COLO829 (cell line): ENCODE measurements around the gene BSCL2.
"Not testable (repeated sequence)": the region's sequence is repeated elsewhere in the genome, so short reads cannot be mapped to it uniquely, and the experiment has no call there.

ENCODE experiments used
- DNase-seq: peaks from one replicate; pipeline ENCODE4 v3.0.0; 2012; ENCODE audit warnings: low spot score

The BSCL2 gene

GRCh38 chr11:62654297-62654696, 52.9 kb downstream of the BSCL2 start:
- no peak for DNase-seq

- DNase-seq: no peak
Measured at GRCh38 chr11:62652161-62653006, 54.8 kb downstream of the BSCL2 start.

GRCh38 chr11:62650283-62650682, 56.9 kb downstream of the BSCL2 start:
- DNase-seq: not testable (repeated sequence)

- no peak for DNase-seq
Measured at GRCh38 chr11:62649486-62649885, 57.7 kb downstream of the BSCL2 start.

GRCh38 chr11:62648967-62649364, 58.3 kb downstream of the BSCL2 start:
- DNase-seq: no peak

GRCh38 chr11:62648185-62648966, 58.8 kb downstream of the BSCL2 start:
- DNase-seq: no peak

GRCh38 chr11:62647609-62648005, 59.6 kb downstream of the BSCL2 start:
- no peak for DNase-seq

GRCh38 chr11:62646825-62647608, 60.2 kb downstream of the BSCL2 start:
- DNase-seq: no peak

GRCh38 chr11:62645946-62646824, 61.0 kb downstream of the BSCL2 start, which contains the start of gene GANAB:
TSS of gene GANAB (minus strand) at chr11:62646613. CDS start at chr11:62646599, 14 bp downstream.
- peak; percentile 99 for DNase-seq

GRCh38 chr11:62645671-62645945, 61.6 kb downstream of the BSCL2 start:
- DNase-seq: no peak

GRCh38 chr11:62644220-62644619, 63.0 kb downstream of the BSCL2 start:
- DNase-seq: no peak
